Measurements from ENCODE around the gene PODNL1. TPM values are rescaled to one million over a fixed set of nuclear protein-coding genes. Genes with fewer than 3 reads are reported as not detected.

PODNL1 gene
- polyA plus RNA-seq, 3 donors, result 1.2 to 1.4 (median 1.3) TPM

GRCh38 chr19:13952154-13952930 is 14.1 kb upstream of the PODNL1 start, which contains the start of gene DCAF15:
DCAF15 (plus strand) TSS chr19:13952509; CDS start chr19:13952513, 4 bp downstream.
- Histone ChIP-seq H3K4me1 (ENCODE audit: control insufficient read depth in 1 of 2, insufficient read depth in 2 of 2, low read length in 2 of 2) (peaks cover 16 to 21% of the 10 kb centered on the region in 2 donors), H3K79me2 (ENCODE audit: insufficient read depth, low read length) (peaks cover 35% of the 10 kb centered on the region), H3K4me2 (replicated peaks; ENCODE audit: extremely low read depth, low read length, poor library complexity, severe bottlenecking) (peak within 1 kb of the TSS; percentile 93), H3K9me3 (replicated peaks in 1 of 2; ENCODE audit: control insufficient read depth in 1 of 2, insufficient read depth in 1 of 2, low read length in 2 of 2) (no peaks in the 10 kb centered on the region), H3K27me3 (ENCODE audit: control insufficient read depth in 2 of 2, insufficient read depth in 2 of 2, low read length in 2 of 2) (no peaks in the 10 kb centered on the region), H3K27ac (ENCODE audit: low read depth in 1 of 2, low read length in 2 of 2) (peak within 1 kb of the TSS in 1 of 2 donors; percentile 80), H3K9ac (ENCODE audit: insufficient read depth, low read length, poor library complexity, severe bottlenecking) (peak within 1 kb of the TSS; percentile 87), H2AFZ (ENCODE audit: insufficient read depth, low read depth, low read length, poor library complexity, severe bottlenecking) (peak within 1 kb of the TSS; percentile 78), H3K4me3 (replicated peaks in 1 of 3; ENCODE audit: low read depth in 2 of 3, low read length in 3 of 3) (peak within 1 kb of the TSS; percentile 53 to 87 (median 74)), H4K20me1 (ENCODE audit: insufficient read depth, low read length) (peaks cover 29% of the 10 kb centered on the region), H3K36me3 (replicated peaks in 1 of 2; ENCODE audit: control insufficient read depth in 1 of 2, insufficient read depth in 2 of 2, low read length in 2 of 2) (peaks cover 30 to 34% of the 10 kb centered on the region in 2 donors)
- peaks cover 0 to 1% (median 0%) of the 10 kb centered on the region in 7 donors for H3K9me3 Mint-ChIP-seq
- H3K4me1 Mint-ChIP-seq, result peaks cover 17% of the 10 kb centered on the region
- WGBS (ENCODE audit: insufficient coverage), result 0% methylated on average over 42 of the region's 65 CpGs
- peak within 1 kb of the TSS; percentile 75 to 89 (median 84) for H3K27ac Mint-ChIP-seq
- no peak for TF ChIP-seq CTCF (IDR thresholded peaks at IDR 0.05)
- DNase-seq, result peak; percentile 99 to 100 (median 100)
- intact Hi-C loops (cut with micrococcal nuclease), result loop anchor here in 1 of 2 donors (5.0 kb wide), 1 partner anchor 95 kb away; no protein-coding TSS in a partner anchor
- H3K27me3 Mint-ChIP-seq (ENCODE audit: low read depth in 3 of 3), result peaks cover 0 to 2% (median 0%) of the 10 kb centered on the region in 3 donors
- H3K4me3 Mint-ChIP-seq, result peak within 1 kb of the TSS; percentile 82 to 92
- H3K36me3 Mint-ChIP-seq, result peaks cover 21 to 32% of the 10 kb centered on the region in 2 donors

- H3K4me1 Mint-ChIP-seq, result peaks cover 17% of the 10 kb centered on the region
- no peak overlapping the region for H3K9ac ChIP-seq (ENCODE audit: insufficient read depth, low read length, poor library complexity, severe bottlenecking)
- peak overlapping the region; percentile 48 to 84 for H3K4me3 Mint-ChIP-seq
- H3K79me2 ChIP-seq (ENCODE audit: insufficient read depth, low read length), result peaks cover 35% of the 10 kb centered on the region
- H3K4me3 ChIP-seq (replicated peaks in 1 of 3; ENCODE audit: low read depth in 2 of 3, low read length in 3 of 3), result peak overlapping the region in 1 of 3 experiments; percentile 87
- H3K36me3 Mint-ChIP-seq, result peaks cover 17 to 27% of the 10 kb centered on the region in 2 donors
- peaks cover 16 to 21% of the 10 kb centered on the region in 2 donors for H3K4me1 ChIP-seq (ENCODE audit: control insufficient read depth in 1 of 2, insufficient read depth in 2 of 2, low read length in 2 of 2)
- no peaks in the 10 kb centered on the region for H3K27me3 ChIP-seq (ENCODE audit: control insufficient read depth in 2 of 2, insufficient read depth in 2 of 2, low read length in 2 of 2)
- H3K27me3 Mint-ChIP-seq (ENCODE audit: low read depth in 3 of 3), result peaks cover 0 to 2% (median 0%) of the 10 kb centered on the region in 3 donors
- peaks cover 24% of the 10 kb centered on the region for H4K20me1 ChIP-seq (ENCODE audit: insufficient read depth, low read length)
- peak overlapping the region in 5 of 7 donors; percentile 76 to 89 (median 80) for H3K27ac Mint-ChIP-seq
- H3K9me3 ChIP-seq (replicated peaks in 1 of 2; ENCODE audit: control insufficient read depth in 1 of 2, insufficient read depth in 1 of 2, low read length in 2 of 2), result no peaks in the 10 kb centered on the region
- no peak for TF ChIP-seq CTCF (IDR thresholded peaks at IDR 0.05)
- 10% methylated on average over 19 of the region's 20 CpGs for WGBS (ENCODE audit: insufficient coverage)
- intact Hi-C loops (cut with micrococcal nuclease), result loop anchor here (2.0 to 5.0 kb wide), 2 partner anchors 55 to 96 kb away; partner anchors contain the start of gene RFX1 (in 1 of the 2)
- no peak overlapping the region for H3K27ac ChIP-seq (ENCODE audit: low read depth in 1 of 2, low read length in 2 of 2)
- H3K36me3 ChIP-seq (replicated peaks in 1 of 2; ENCODE audit: control insufficient read depth in 1 of 2, insufficient read depth in 2 of 2, low read length in 2 of 2), result peaks cover 24 to 28% of the 10 kb centered on the region in 2 donors
- peak overlapping the region; percentile 54 for H2AFZ ChIP-seq (ENCODE audit: insufficient read depth, low read depth, low read length, poor library complexity, severe bottlenecking)
- H3K4me2 ChIP-seq (replicated peaks; ENCODE audit: extremely low read depth, low read length, poor library complexity, severe bottlenecking), result peak overlapping the region; percentile 58
- DNase-seq, result no peak
- H3K9me3 Mint-ChIP-seq, result peaks cover 0 to 1% (median 0%) of the 10 kb centered on the region in 7 donors
Observed at GRCh38 chr19:13951799-13952153, 13.6 kb upstream of the PODNL1 start.
